SU-DHL-6 (cell line): Measurements from ENCODE around the gene TOR1A.

Source experiments
- H2AFZ ChIP-seq: fragments of 200-600 bp; sonication (generic); 2 replicates; pipeline ENCODE4 v1.6.1; 2014; ENCODE audit warnings: low read depth, mild to moderate bottlenecking, moderate library complexity, mixed read lengths, antibody characterized with exemption, low read length; ENCODE audit not compliant: severe bottlenecking
- H3F3A ChIP-seq: fragments of 200-600 bp; shearing (Covaris generic); 2 replicates; pipeline ENCODE4 v1.6.0; 2016; ENCODE audit warnings: antibody characterized with exemption, mild to moderate bottlenecking; ENCODE audit not compliant: insufficient read depth
- H3K27ac ChIP-seq: fragments of 200-600 bp; sonication (generic); 2 replicates; pipeline ENCODE4 v1.5.1; 2016; ENCODE audit warnings: low read depth, mild to moderate bottlenecking, low read length, moderate library complexity, mixed read lengths
- H3K27me3 ChIP-seq: fragments of 200-600 bp; sonication (generic), shearing (Covaris generic); 2 replicates; pipeline ENCODE4 v1.6.0; 2014; ENCODE audit warnings: mild to moderate bottlenecking, low read length
- H3K36me3 ChIP-seq: fragments of 200-600 bp; sonication (generic); 2 replicates; pipeline ENCODE4 v1.6.1; 2014; ENCODE audit warnings: mild to moderate bottlenecking, low read length, mixed read lengths
- H3K4me2 ChIP-seq: fragments of 300-600, 200-600 bp; shearing (Covaris generic), sonication (generic); 2 replicates; pipeline ENCODE4 v1.6.0; 2014; ENCODE audit warnings: low read length, low read depth, mild to moderate bottlenecking; ENCODE audit not compliant: poor library complexity, severe bottlenecking
- H3K4me3 ChIP-seq: fragments of 200-600 bp; sonication (generic); 2 replicates; pipeline ENCODE4 v1.5.1; 2014; ENCODE audit warnings: antibody characterized with exemption, low read length, mild to moderate bottlenecking, mixed read lengths; ENCODE audit not compliant: insufficient read depth, poor library complexity, severe bottlenecking
- H3K79me2 ChIP-seq: fragments of 200-600 bp; sonication (generic); 2 replicates; pipeline ENCODE4 v1.6.1; 2014; ENCODE audit warnings: mild to moderate bottlenecking, low read length, moderate library complexity; ENCODE audit not compliant: insufficient read depth
- H3K9ac ChIP-seq: fragments of 200-600 bp; sonication (generic); 2 replicates; pipeline ENCODE4 v1.7.0; 2014; ENCODE audit warnings: mild to moderate bottlenecking, low read length
- H3K9me2 ChIP-seq: fragments of 200-600 bp; sonication (generic); replicated peaks from 2 replicates; pipeline ENCODE4 v1.6.1; 2014; ENCODE audit warnings: low read length; ENCODE audit not compliant: insufficient read depth
- H3K9me3 ChIP-seq: fragments of 200-600 bp; sonication (generic); 2 replicates; pipeline ENCODE4 v1.6.1; 2014; ENCODE audit warnings: low read length, mixed read lengths; ENCODE audit not compliant: insufficient read depth
- H4K20me1 ChIP-seq: fragments of 200-600 bp; sonication (generic); 2 replicates; pipeline ENCODE4 v1.6.1; 2014; ENCODE audit warnings: low read depth, mild to moderate bottlenecking, antibody characterized with exemption, low read length, moderate library complexity, mixed read lengths
- EZH2phosphoT487 ChIP-seq: fragments of 200-600 bp; sonication (generic), shearing (Covaris generic); conservative IDR thresholded peaks from 2 replicates; pipeline ENCODE4 v1.6.1; 2018; ENCODE audit warnings: mild to moderate bottlenecking, antibody characterized with exemption, low read length, moderate library complexity, mixed read lengths
- TF ChIP-seq, protein P1 (sequence below): fragments of 200-600 bp; sonication (generic); IDR thresholded peaks from one replicate; pipeline ENCODE4 v1.5.1; 2017; ENCODE audit warnings: antibody characterized with exemption, mild to moderate bottlenecking, low read length, moderate library complexity; ENCODE audit not compliant: insufficient read depth, poor library complexity, severe bottlenecking

TOR1A gene

DNA sequence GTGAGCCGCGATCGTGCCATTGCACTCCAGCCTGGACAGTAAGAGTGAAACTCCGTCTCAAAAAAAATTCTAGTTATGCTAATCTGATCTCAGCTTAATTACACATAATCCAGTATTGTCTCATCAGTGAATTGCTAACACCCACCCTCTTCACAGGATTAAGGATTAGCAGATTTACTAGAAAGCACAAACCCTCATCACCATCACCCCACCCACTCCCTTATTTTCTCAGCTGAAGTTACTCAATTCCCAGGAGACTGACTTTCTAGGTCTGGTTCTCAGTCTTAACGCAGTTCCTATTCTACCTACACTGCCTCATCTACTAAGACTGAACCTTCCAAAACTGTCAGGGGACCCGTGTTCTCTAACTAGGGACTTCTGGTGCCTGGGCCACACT, 12.0 kb downstream of the TOR1A start:
- Histone ChIP-seq H3K9me2 (no peaks in the 10 kb centered on the region), H3K4me2 (no peak overlapping the region), H3K79me2 (no peaks in the 10 kb centered on the region), H3K27ac (no peak overlapping the region), H3K27me3 (no peaks in the 10 kb centered on the region), H3K36me3 (peaks cover 6% of the 10 kb centered on the region; the same call in 1 of the 2 replicates), H2AFZ (no peak overlapping the region), H3K9ac (no peak overlapping the region), H3K9me3 (no peaks in the 10 kb centered on the region), H4K20me1 (no peaks in the 10 kb centered on the region), H3F3A (no peaks in the 10 kb centered on the region; the same call in 1 of the 2 replicates), H3K4me3 (no peak overlapping the region)
- no peak for TF ChIP-seq EZH2phosphoT487
- TF ChIP-seq, protein P1, sequence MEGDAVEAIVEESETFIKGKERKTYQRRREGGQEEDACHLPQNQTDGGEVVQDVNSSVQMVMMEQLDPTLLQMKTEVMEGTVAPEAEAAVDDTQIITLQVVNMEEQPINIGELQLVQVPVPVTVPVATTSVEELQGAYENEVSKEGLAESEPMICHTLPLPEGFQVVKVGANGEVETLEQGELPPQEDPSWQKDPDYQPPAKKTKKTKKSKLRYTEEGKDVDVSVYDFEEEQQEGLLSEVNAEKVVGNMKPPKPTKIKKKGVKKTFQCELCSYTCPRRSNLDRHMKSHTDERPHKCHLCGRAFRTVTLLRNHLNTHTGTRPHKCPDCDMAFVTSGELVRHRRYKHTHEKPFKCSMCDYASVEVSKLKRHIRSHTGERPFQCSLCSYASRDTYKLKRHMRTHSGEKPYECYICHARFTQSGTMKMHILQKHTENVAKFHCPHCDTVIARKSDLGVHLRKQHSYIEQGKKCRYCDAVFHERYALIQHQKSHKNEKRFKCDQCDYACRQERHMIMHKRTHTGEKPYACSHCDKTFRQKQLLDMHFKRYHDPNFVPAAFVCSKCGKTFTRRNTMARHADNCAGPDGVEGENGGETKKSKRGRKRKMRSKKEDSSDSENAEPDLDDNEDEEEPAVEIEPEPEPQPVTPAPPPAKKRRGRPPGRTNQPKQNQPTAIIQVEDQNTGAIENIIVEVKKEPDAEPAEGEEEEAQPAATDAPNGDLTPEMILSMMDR, result no peak

DNA sequence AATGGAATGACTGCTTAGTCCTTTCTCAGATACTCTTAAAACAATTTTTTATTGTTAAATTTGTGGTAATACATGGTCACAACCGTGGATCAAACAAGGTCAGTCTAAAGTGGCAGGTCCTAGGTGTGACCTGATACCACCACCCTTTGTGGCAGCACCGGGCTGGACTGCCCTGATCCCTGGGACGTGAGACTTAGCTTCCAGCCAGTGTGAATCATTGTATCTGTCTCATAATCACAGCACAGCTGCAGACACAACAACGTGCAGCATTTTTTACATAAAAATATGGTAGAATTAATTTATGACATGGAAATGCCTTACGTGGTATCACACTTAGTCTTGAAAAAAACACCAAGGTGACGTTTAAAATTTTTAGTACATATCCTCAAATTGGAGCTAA, 13.1 kb downstream of the TOR1A start:
- Histone ChIP-seq H3K9me3 (no peaks in the 10 kb centered on the region), H3K4me2 (no peak overlapping the region), H3K9ac (no peak overlapping the region), H2AFZ (no peak overlapping the region), H4K20me1 (no peaks in the 10 kb centered on the region), H3K9me2 (no peaks in the 10 kb centered on the region), H3K36me3 (peaks cover 6% of the 10 kb centered on the region; the same call in 1 of the 2 replicates), H3K27ac (no peak overlapping the region), H3K27me3 (no peaks in the 10 kb centered on the region), H3F3A (no peaks in the 10 kb centered on the region; the same call in 1 of the 2 replicates), H3K4me3 (no peak overlapping the region), H3K79me2 (no peaks in the 10 kb centered on the region)
- TF ChIP-seq, protein P1, result no peak
- no peak for TF ChIP-seq EZH2phosphoT487

DNA sequence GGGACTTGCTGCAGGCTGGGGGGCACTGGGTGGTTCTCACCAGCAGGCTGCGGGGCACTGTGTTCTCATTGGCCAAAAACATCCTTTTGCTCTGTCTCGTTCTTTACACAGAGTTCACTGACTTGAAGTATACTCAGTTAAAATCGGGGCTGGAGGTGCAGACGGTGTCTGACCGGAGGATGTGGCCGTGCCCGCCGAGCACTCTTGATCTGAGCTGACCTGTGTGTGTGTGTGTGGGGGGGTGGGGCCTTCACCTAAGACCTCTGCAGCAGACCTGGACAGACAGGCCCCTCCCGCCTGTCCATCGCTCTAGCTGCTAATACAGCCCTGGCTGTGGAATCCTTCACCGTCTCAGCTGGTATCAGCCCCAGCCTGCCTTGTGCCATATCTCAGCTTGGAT, 13.8 kb downstream of the TOR1A start:
- peaks cover 6% of the 10 kb centered on the region; the same call in 1 of the 2 replicates for H3K36me3 ChIP-seq

More for the DNA sequence above, 13.8 kb downstream of the TOR1A start:
- Histone ChIP-seq H3K9me2 (no peaks in the 10 kb centered on the region), H3K9ac (no peak overlapping the region), H3K4me3 (no peak overlapping the region), H3K79me2 (no peaks in the 10 kb centered on the region), H2AFZ (no peak overlapping the region), H3K4me2 (no peak overlapping the region), H4K20me1 (no peaks in the 10 kb centered on the region), H3K9me3 (no peaks in the 10 kb centered on the region), H3K27me3 (no peaks in the 10 kb centered on the region), H3F3A (no peaks in the 10 kb centered on the region; the same call in 1 of the 2 replicates), H3K27ac (no peak overlapping the region)
- TF ChIP-seq EZH2phosphoT487, result no peak
- TF ChIP-seq, protein P1, result no peak
